ENCODE measurements around the gene HTT-AS.

HTT-AS gene

GRCh38 chr4:3019145-3019846, 55.0 kb downstream of the HTT-AS start:
- TF ChIP-seq CTCF (IDR thresholded peaks at IDR 0.05; ENCODE audit: insufficient read depth, low read depth, low read length, missing control alignments) = no peak
- no peak overlapping the region for H3K4me3 ChIP-seq (ENCODE audit: low read length)
- DNase-seq (ENCODE audit: low read depth) = no peak

- no peak overlapping the region for H3K4me3 ChIP-seq (ENCODE audit: low read length)
- no peak for DNase-seq (ENCODE audit: low read depth)
- no peak for TF ChIP-seq CTCF (IDR thresholded peaks at IDR 0.05; ENCODE audit: insufficient read depth, low read depth, low read length, missing control alignments)
Observed at GRCh38 chr4:3017504-3017903, 56.8 kb downstream of the HTT-AS start.

GRCh38 chr4:3016961-3017360, 57.4 kb downstream of the HTT-AS start:
- H3K4me3 ChIP-seq (ENCODE audit: low read length) = no peak overlapping the region
- no peak for DNase-seq (ENCODE audit: low read depth)
- no peak for TF ChIP-seq CTCF (IDR thresholded peaks at IDR 0.05; ENCODE audit: insufficient read depth, low read depth, low read length, missing control alignments)

- TF ChIP-seq CTCF (IDR thresholded peaks at IDR 0.05; ENCODE audit: insufficient read depth, low read depth, low read length, missing control alignments) = no peak
- no peak overlapping the region for H3K4me3 ChIP-seq (ENCODE audit: low read length)
- DNase-seq (ENCODE audit: low read depth) = no peak
Observed at GRCh38 chr4:3013839-3014350, 60.4 kb downstream of the HTT-AS start.

Measured in epithelial cell of esophagus (primary cell).